Type B pancreatic cell (in vitro differentiated cells): Measurements from ENCODE around the gene SERPINA1. TPM values are rescaled to one million over a fixed set of nuclear protein-coding genes. Genes with fewer than 3 reads are reported as not detected.
"Not testable (repeated sequence)": the region's sequence is repeated elsewhere in the genome, so short reads cannot be mapped to it uniquely, and the experiment has no call there.

Source experiments
- DNase-seq: peaks from one replicate; pipeline ENCODE4 v3.0.0; 2021; ENCODE audit warnings: mixed read lengths; ENCODE audit not compliant: unreplicated experiment; ENCODE audit errors: extremely low spot score
- H3K27ac Mint-ChIP-seq: 2 replicates; pipeline ENCODE4 v1.8.0; 2021; ENCODE audit warnings: mild to moderate bottlenecking, mixed read lengths
- H3K27me3 Mint-ChIP-seq: 2 replicates; pipeline ENCODE4 v1.8.0; 2021; ENCODE audit warnings: mixed read lengths
- H3K36me3 Mint-ChIP-seq: 2 replicates; pipeline ENCODE4 v1.8.0; 2021; ENCODE audit warnings: mixed read lengths
- H3K4me1 Mint-ChIP-seq: one replicate; pipeline ENCODE4 v1.8.0; 2021; ENCODE audit warnings: mixed read lengths; ENCODE audit not compliant: unreplicated experiment
- H3K4me3 Mint-ChIP-seq: 2 replicates; pipeline ENCODE4 v1.8.0; 2021; ENCODE audit warnings: mild to moderate bottlenecking, mixed read lengths
- H3K9me3 Mint-ChIP-seq: 2 replicates; pipeline ENCODE4 v1.8.0; 2021; ENCODE audit warnings: mixed read lengths
- CTCF ChIP-seq: fragments of 200-600 bp; sonication (generic); conservative IDR thresholded peaks from 2 replicates; pipeline ENCODE4 v1.5.0; 2021; ENCODE audit warnings: antibody characterized with exemption, mild to moderate bottlenecking
- total RNA-seq: library from RNA; stranded (reverse); gene quantifications from 2 replicates; pipeline ENCODE4 v1.2.1, GENCODE V29; 2021; ENCODE audit warnings: low replicate concordance

SERPINA1 gene
- total RNA-seq, 1 donor from 2014 or later = 313 TPM

GRCh38 chr14:94374116-94374515 is 14.3 kb downstream of the SERPINA1 start:
- no peak overlapping the region for H3K4me3 Mint-ChIP-seq

GRCh38 chr14:94373708-94374107 is 14.7 kb downstream of the SERPINA1 start:
- Mint-ChIP-seq H3K27ac (no peak overlapping the region), H3K36me3 (no peaks in the 10 kb centered on the region), H3K4me3 (no peak overlapping the region), H3K27me3 (no peaks in the 10 kb centered on the region), H3K9me3 (no peaks in the 10 kb centered on the region), H3K4me1 (peaks cover 7% of the 10 kb centered on the region)
- DNase-seq = no peak
- TF ChIP-seq CTCF = no peak

More at GRCh38 chr14:94374116-94374515, 14.3 kb downstream of the SERPINA1 start:
- H3K36me3 Mint-ChIP-seq = no peaks in the 10 kb centered on the region
- no peaks in the 10 kb centered on the region for H3K9me3 Mint-ChIP-seq
- DNase-seq = no peak
- no peak for TF ChIP-seq CTCF
- H3K27ac Mint-ChIP-seq = no peak overlapping the region
- peaks cover 7% of the 10 kb centered on the region for H3K4me1 Mint-ChIP-seq
- H3K27me3 Mint-ChIP-seq = no peaks in the 10 kb centered on the region

DNA sequence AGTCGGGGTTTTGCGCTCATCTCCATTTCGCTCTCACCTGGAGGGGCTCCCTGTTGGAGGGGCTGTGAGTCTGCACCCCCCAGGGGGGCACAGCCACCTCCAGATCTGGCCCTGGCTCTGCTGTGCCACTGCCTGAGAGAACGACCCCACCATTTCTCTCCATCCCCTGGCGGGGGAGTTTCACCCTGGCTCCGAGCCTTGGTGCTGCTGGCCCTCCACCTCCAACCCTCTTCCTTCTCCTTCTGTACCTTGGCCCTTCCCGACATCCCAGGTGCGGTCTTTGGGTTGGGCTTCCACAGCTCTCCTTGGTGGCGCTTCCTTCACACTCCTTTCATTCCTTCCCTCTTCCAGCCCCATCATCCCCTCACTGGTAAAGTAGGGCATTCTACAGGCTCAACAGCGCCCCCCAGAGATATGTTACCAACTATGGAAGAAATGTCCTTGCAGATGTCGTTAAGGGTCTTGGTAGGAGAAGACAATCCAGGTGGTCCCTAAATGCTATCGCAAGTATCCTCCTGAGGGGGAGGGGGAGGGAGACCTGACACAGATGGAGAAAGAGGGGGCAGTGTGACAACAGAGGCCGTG is 16.3 kb downstream of the SERPINA1 start:
- Mint-ChIP-seq H3K27me3 (no peaks in the 10 kb centered on the region), H3K36me3 (no peaks in the 10 kb centered on the region), H3K4me1 (peaks cover 7% of the 10 kb centered on the region), H3K27ac (no peak overlapping the region), H3K4me3 (no peak overlapping the region), H3K9me3 (no peaks in the 10 kb centered on the region)
- TF ChIP-seq CTCF = no peak
- DNase-seq = no peak

DNA sequence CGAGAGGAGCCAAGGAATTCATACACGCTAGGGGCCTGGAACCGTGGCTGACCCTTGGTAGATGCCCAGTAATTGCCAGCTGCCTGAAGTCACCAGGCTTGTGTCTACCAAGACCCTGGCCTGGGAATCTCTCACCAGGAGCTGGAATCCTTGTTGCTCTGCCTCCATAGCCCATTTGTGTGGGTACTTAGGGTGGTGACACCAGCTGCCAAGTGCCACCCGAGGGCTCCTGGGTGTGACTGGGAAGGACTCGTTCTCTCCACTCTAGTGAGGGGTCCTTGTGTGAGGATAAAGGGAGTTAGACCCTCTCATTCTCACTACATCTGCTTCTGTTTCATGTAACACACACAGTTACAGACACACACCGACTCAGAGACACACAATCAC is 17.9 kb downstream of the SERPINA1 start:
- Mint-ChIP-seq H3K4me3 (no peak overlapping the region), H3K27me3 (no peaks in the 10 kb centered on the region), H3K9me3 (no peaks in the 10 kb centered on the region), H3K4me1 (peaks cover 7% of the 10 kb centered on the region), H3K27ac (no peak overlapping the region), H3K36me3 (no peaks in the 10 kb centered on the region)
- DNase-seq = no peak
- TF ChIP-seq CTCF = no peak

DNA sequence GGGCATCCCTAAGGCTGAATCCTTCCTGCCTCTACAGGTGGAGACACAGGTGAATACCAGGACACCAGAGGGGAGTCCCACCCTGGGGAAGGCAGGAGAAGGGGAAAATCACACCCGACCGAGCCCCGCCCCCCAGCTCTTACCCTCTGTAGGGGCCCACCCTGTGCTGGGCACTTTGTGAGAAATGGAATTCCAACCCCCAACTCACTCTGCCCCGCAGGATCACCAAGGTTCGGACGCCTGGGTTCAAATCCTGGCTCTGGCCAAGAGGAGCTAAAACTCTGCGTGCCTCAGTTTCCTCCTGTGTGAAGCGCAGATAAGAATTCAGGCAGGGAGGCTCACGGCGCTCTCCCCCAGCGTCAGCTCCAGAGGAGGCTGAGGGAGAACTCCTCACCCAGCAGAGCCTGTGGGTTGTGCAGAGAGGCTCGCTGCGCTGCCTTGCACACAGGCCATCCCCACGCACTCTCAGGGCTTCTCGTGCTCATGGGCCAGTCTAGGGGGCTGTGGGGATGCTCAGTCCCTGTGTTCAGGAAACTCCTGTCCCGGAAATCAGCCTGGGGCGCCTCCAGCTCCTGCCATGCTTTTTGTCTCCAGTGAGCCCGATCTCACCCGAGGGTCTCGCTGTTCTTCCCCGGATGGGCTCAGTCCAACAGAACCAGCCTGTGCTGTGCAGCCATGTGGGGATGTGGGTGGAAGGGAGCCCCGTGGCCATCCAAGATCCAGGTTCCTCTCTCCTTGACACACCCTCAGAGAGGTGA is 18.5 kb downstream of the SERPINA1 start:
- not testable (repeated sequence) for H3K27me3 Mint-ChIP-seq, DNase-seq, H3K36me3 Mint-ChIP-seq, H3K27ac Mint-ChIP-seq, H3K4me1 Mint-ChIP-seq, H3K4me3 Mint-ChIP-seq, H3K9me3 Mint-ChIP-seq

DNA sequence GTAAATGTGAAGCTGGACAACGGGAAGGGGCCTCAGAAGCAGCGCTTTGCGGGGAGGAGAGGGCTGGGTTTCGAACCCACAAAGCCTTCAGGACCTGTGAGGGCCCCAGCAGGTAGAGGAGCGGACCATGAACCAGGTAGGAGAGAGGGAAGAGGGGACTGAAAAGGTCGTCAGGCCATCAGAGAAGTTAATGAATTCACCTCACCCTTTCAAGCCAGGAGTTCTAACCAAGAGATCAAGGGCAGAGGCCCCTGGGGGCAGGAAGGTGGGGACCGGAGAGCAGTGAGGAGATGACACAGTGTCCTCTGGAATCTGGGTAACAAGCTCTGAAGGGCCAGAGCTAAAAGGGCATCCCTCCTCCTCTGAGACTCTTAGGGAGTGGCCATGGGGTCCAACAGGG is 19.4 kb downstream of the SERPINA1 start:
- H3K27ac Mint-ChIP-seq = no peak overlapping the region
- H3K9me3 Mint-ChIP-seq = no peaks in the 10 kb centered on the region

More for the DNA sequence above, 19.4 kb downstream of the SERPINA1 start:
- Mint-ChIP-seq H3K4me3 (no peak overlapping the region), H3K36me3 (no peaks in the 10 kb centered on the region), H3K4me1 (no peaks in the 10 kb centered on the region), H3K27me3 (no peaks in the 10 kb centered on the region)
- no peak for TF ChIP-seq CTCF
- no peak for DNase-seq
